Activated T-cell treated with anti-CD3 and anti-CD28 coated beads for 1 hour (primary cell): ENCODE measurements around the gene DENND4B.

ENCODE experiments used
- DNase-seq: peaks from one replicate; pipeline ENCODE4 v3.0.0-alpha.2; 2020; ENCODE audit warnings: low read depth

DENND4B gene

GRCh38 chr1:153882296-153882912 lies 64.1 kb downstream of the DENND4B start:
- no peak for DNase-seq

GRCh38 chr1:153881751-153882150 lies 64.8 kb downstream of the DENND4B start:
- DNase-seq: no peak

- peak; percentile 26 for DNase-seq
Observed at GRCh38 chr1:153880962-153881361, 65.6 kb downstream of the DENND4B start.

- DNase-seq: no peak
Observed at GRCh38 chr1:153880024-153880423, 66.5 kb downstream of the DENND4B start.
